GM10266 (cell line): ENCODE results near the gene ASCC3.
A peak's percentile ranks its signal among the peaks of the same experiment; 100 is the strongest.

ENCODE experiments used
- DNase-seq: peaks from one replicate; pipeline ENCODE4 v3.0.0; 2012; ENCODE audit errors: extremely low spot score
- CTCF ChIP-seq: IDR thresholded peaks from 2 replicates; pipeline ENCODE4 v1.5.1; 2012; ENCODE audit warnings: mild to moderate bottlenecking, low read depth; ENCODE audit not compliant: control insufficient read depth, insufficient read depth; ENCODE audit errors: missing control alignments

The ASCC3 gene

GRCh38 chr6:100680163-100680562, 201.0 kb downstream of the ASCC3 start:
- TF ChIP-seq CTCF = no peak
- no peak for DNase-seq

- no peak for DNase-seq
Observed at GRCh38 chr6:100678027-100678426, 203.1 kb downstream of the ASCC3 start.

GRCh38 chr6:100677240-100677639, 203.9 kb downstream of the ASCC3 start:
- DNase-seq = no peak
- no peak for TF ChIP-seq CTCF

More at GRCh38 chr6:100678027-100678426, 203.1 kb downstream of the ASCC3 start:
- no peak for TF ChIP-seq CTCF

- no peak for DNase-seq
- TF ChIP-seq CTCF = no peak
Observed at GRCh38 chr6:100673641-100674040, 207.5 kb downstream of the ASCC3 start.

- DNase-seq = no peak
- TF ChIP-seq CTCF = no peak
Observed at GRCh38 chr6:100671740-100672139, 209.4 kb downstream of the ASCC3 start.

GRCh38 chr6:100670056-100670455, 211.1 kb downstream of the ASCC3 start:
- no peak for TF ChIP-seq CTCF
- no peak for DNase-seq

- TF ChIP-seq CTCF = no peak
- peak; percentile 36 for DNase-seq
Observed at GRCh38 chr6:100665041-100665380, 216.1 kb downstream of the ASCC3 start.
